ENCODE data around the gene ZDHHC14.

Gene ZDHHC14

GRCh38 chr6:157516319-157517026, 135.5 kb downstream of the ZDHHC14 start:
- FAIRE-seq (no peak), DNase-seq (ENCODE audit: low spot score) (no peak)

- DNase-seq (ENCODE audit: low spot score) (no peak), FAIRE-seq (no peak)
These were observed 136.8 kb downstream of the ZDHHC14 start for GRCh38 chr6:157517601-157518359.

GRCh38 chr6:157518397-157519250, 137.6 kb downstream of the ZDHHC14 start:
- no peak for FAIRE-seq
- no peak for DNase-seq (ENCODE audit: low spot score)

- FAIRE-seq = no peak
- no peak for DNase-seq (ENCODE audit: low spot score)
These were observed 138.5 kb downstream of the ZDHHC14 start for GRCh38 chr6:157519255-157520116.

GRCh38 chr6:157520117-157520406, 139.1 kb downstream of the ZDHHC14 start:
- no peak for FAIRE-seq
- no peak for DNase-seq (ENCODE audit: low spot score)

- FAIRE-seq (no peak), DNase-seq (ENCODE audit: low spot score) (no peak)
These were observed 139.8 kb downstream of the ZDHHC14 start for GRCh38 chr6:157520596-157521361.

- FAIRE-seq = no peak
These were observed 140.7 kb downstream of the ZDHHC14 start for GRCh38 chr6:157521362-157522335.

GRCh38 chr6:157522472-157522871, 141.5 kb downstream of the ZDHHC14 start:
- DNase-seq (ENCODE audit: low spot score) = no peak
- no peak for FAIRE-seq

More at GRCh38 chr6:157521362-157522335, 140.7 kb downstream of the ZDHHC14 start:
- DNase-seq (ENCODE audit: low spot score) = no peak

GRCh38 chr6:157524735-157525134, 143.7 kb downstream of the ZDHHC14 start:
- DNase-seq (ENCODE audit: low spot score) (no peak), FAIRE-seq (no peak)

- no peak for FAIRE-seq
- no peak for DNase-seq (ENCODE audit: low spot score)
These were observed 144.4 kb downstream of the ZDHHC14 start for GRCh38 chr6:157525292-157525889.

GRCh38 chr6:157525918-157526425, 145.0 kb downstream of the ZDHHC14 start:
- FAIRE-seq = no peak
- DNase-seq (ENCODE audit: low spot score) = no peak

GRCh38 chr6:157527471-157527907, 146.5 kb downstream of the ZDHHC14 start:
- DNase-seq (ENCODE audit: low spot score) (no peak), FAIRE-seq (no peak)

GRCh38 chr6:157528931-157529653, 148.1 kb downstream of the ZDHHC14 start:
- DNase-seq (ENCODE audit: low spot score) = peak; percentile 42
- peak; percentile 49 for FAIRE-seq

GRCh38 chr6:157529654-157530039, 148.7 kb downstream of the ZDHHC14 start:
- DNase-seq (ENCODE audit: low spot score) (no peak), FAIRE-seq (no peak)

- no peak for DNase-seq (ENCODE audit: low spot score)
- FAIRE-seq = no peak
These were observed 149.1 kb downstream of the ZDHHC14 start for GRCh38 chr6:157530126-157530525.

GRCh38 chr6:157530724-157531168, 149.8 kb downstream of the ZDHHC14 start:
- no peak for FAIRE-seq
- no peak for DNase-seq (ENCODE audit: low spot score)

GRCh38 chr6:157531169-157531985, 150.4 kb downstream of the ZDHHC14 start:
- FAIRE-seq = no peak
- no peak for DNase-seq (ENCODE audit: low spot score)

Measured in RCC 7860 (cell line).